Mesenteric fat pad (tissue), 1 donor: ENCODE data around the gene PRKAG2. TPM values are rescaled to one million over a fixed set of nuclear protein-coding genes. Genes with fewer than 3 reads are reported as not detected.
"Not testable (repeated sequence)": the region's sequence is repeated elsewhere in the genome, so short reads cannot be mapped to it uniquely, and the experiment has no call there.

ENCODE experiments used
- DNase-seq: peaks from one replicate; pipeline ENCODE4 v3.0.0-alpha.2; 2020; ENCODE audit warnings: low spot score
- long read RNA-seq: library from polyadenylated mRNA; unstranded; transcript quantifications from one replicate; pipeline ENCODE4 v2.0.0, GENCODE V29; 2020
- total RNA-seq: library from RNA; stranded (reverse); fragmentation: NEBNext Ultra II Directional; extraction: Animal tissue kit (Norgen Biotek cat#: 25700); gene quantifications from one replicate; pipeline ENCODE4 v1.2.1, GENCODE V29; 2021
- donor health status: DM: yes; HTN: yes; CAD: no.

PRKAG2 gene
- total RNA-seq: 61.2 TPM
- long read RNA-seq, transcript PRKAG2-203 (12 exons, 2,318 nt): major isoform, 6 of 56 reads
- long read RNA-seq, transcript PRKAG2-209 (4 exons, 1,670 nt): major isoform, 6 of 56 reads
- long read RNA-seq, partial matches to known transcripts: 7 of 56 reads
- long read RNA-seq, other reads (novel, unspliced or antisense): 31 of 56 reads

DNA sequence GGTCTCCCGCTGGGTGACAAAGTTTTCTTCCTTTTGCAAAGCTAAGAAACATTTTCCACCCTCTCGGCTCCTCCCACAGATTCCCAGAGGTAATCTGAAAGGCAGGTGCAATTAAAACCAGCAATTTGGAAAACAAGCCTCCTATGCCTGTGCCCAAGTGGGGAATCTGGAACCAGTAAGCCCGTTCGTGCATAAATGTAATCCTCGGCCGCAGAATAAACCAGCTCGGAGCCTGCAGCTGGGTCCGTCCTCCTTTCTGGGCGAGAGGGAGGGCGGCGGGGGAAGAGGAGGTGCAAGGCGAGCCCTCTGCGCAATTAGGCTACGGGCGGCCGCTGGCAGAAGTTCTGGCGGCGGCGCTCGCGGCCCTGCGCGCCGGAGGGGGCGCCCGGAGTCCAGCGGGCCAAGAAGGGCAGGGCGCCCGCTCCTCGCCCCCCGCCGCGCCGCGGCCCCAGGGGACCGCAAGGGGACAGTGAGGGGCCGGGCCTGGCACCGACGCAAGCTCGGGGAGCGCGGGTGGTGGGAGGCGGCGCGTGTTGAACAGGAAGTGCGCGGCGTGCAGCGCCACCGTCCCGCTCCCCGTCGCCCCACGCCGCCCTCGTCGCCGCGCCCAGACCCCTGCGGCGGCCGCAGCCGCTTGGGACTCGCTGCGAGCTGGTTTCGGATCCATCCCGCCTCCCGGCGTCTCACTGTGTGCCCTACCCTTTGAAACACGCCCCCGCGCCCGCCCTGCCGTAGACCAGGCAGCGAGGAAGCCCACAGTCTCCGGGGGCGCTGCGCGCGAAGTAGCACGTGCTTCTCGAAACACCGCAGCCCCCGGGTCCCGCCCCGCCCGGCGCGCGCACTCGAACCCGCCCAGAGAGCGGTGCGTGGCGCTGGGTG is at the start of gene PRKAG2:
Gene PRKAG2, minus strand, starts transcription at position 217 of the 879 bp plus-strand sequence. CDS start 495 bp downstream, outside the sequence.
- no peak for DNase-seq

DNA sequence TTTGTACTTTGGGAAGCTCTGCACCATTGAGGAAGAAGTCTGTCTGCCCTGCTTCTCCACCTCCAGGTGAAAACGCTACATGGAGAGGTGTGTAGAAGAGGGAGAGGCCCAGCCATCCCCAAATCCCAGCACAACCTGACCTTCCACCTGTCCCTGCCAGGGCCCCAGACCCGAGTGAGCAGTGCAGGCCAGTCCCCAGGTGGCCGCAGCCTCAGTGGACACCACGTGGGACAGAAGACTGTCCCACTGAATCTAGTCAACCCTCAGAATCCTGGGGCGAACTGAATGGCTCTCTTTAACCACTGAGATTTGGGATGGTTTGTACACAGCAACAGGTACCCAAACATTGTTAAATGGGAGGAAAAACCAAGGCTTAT is 49.4 kb upstream of the PRKAG2 start:
- DNase-seq: no peak

DNA sequence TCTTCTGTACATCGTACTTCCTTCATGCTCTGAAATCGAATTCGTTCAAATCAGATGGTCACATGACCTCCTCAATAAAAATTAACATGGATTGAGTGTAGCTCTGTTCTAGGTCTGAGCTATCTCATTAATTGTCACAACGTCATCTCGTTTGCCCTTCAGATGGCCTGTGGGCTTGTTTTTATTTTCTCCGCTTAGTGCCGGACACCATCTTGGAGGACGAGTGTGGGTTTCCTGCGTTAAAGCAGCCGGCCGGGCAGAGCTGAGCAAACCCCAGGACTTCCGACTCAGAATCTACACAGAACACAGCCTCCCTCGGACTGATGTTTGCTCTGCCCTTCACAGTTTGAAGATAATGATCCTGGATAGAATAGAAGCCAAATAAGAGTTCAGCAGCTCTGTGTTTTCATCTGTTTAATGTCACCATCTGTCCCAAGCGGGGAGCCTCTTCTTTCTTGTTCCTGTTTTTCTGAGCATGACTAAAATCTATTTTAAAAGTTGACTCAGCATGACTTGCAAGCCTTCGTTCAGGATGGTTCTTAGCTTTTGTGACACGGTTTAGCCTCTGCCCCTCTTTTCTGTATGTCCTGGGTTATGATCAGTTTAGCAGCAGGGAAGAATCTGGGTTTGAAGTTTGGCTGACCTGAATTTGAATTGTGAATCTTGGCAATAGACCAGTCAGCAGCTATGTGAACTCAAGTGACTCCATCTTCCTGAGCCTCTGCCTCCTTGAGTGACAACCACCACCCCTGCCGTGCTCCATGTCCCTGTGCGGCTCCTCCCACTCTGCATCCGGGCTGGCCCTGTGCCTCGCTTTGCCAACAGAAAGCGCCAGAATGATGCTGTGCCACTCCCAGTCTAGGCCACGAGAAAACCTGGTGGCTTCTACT is 48.8 kb upstream of the PRKAG2 start:
- peak; percentile 88 for DNase-seq

DNA sequence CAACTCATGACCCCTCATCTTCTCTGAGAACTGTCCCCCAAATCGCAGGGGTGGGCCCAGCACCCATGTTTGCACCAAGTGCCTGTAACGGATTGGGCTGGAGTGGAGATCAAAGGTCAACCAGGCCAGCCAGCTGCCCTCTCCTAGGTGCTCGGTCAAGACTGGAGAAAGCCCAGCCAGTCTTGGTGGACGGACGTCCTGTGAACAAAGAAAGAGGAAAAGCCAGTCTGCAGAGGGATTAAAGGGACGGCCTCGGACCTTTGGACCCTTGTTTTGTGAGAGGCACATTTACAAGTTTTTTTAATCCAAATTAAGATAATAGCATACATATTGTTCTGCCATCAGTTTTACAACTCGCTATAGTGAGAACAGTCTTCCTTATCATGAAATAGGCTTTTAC is 47.6 kb upstream of the PRKAG2 start:
- DNase-seq: no peak

DNA sequence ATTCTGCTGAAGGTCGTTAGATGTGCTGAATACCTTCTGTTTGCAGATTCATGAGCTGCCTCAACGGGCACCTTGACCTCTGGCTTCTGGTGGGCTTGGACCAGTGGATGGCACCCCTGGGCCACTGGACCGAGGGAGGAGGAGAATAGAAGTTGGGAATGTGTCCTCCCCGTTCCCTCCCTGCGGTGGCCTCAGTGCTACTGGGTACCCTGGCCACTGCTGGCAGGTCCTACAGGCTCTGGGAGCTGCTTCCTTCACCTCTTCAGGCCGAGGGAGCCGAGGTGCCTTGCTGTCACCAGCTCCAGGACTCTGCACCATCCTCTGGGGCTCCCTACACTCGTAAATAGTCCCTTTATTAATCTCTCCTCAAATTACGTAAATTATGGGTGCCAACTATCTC is 47.1 kb upstream of the PRKAG2 start:
- DNase-seq: no peak

DNA sequence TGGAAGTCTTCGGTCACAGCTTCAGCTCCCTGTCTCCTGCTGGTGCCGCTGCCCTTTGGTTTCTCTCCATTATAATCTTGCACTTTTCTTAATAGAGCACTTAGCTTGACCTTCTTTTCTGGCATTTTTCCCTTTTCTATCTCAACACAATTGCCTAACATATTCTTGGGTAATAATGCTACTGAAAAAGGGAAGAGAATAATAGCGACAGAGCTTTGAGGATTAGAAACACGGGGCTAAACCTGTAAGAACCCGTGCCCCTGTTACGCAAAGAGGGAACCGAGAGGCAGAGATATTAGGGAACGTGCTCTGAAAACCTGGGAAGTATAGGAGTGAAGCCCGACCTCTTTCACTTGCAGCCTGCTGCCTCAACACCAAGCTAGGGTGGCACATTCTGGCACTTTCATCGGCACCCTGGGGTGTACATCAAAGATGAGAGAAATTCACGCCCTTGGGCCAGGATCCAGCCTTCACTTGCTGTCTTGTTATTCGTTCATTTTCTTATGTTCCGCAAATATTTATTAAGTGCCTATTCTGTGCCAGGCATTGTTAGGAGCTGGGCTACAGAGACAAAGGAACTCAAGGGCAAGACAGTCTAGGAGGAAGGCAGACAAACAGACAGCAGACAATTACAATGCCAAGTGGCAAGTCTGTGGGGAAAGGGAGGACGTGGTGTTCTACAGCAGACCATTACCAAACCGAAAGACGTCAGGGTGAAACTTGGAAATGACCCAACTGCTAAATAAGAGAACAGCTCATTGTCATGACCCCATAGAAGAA is 46.4 kb upstream of the PRKAG2 start:
- DNase-seq: no peak

DNA sequence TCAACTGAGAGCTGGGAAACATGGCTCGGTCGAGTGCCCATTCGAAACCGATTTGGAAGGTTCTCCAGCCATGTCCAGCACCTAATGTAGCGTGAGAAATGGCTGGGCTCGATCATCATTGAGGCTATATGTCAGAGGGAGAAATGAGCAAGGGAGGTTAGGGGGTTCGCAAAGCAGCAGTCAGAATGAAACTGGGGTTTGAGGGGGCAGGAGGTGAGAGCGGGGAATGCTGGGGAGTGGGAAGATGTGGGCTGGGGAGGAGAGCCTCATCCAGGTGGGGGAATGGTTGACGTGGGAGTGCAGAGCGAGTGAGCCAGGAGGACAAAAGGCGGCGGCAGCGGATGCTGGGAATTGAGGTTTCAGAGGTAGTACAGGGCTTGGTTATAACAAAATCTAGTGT is 44.5 kb upstream of the PRKAG2 start:
- DNase-seq: no peak

DNA sequence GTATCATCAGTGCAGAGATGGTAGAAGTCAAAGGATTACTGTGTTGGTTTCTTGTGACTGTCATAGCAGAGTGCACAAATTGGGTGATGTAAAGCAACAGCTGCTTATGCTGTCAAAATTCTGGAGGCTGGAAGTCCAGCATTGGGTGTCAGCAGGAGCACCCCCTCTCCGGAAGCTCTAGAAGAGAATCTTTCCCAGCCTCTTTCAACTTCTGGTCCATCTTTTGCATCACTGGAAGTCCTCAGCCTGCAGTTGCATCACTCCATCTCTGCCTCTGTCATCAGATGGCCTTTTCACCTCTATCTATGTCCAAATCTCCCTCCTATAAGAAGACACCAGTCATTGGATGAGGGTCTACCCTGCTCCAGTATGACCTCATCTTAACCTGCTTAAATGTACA is 43.6 kb upstream of the PRKAG2 start:
- DNase-seq: no peak

DNA sequence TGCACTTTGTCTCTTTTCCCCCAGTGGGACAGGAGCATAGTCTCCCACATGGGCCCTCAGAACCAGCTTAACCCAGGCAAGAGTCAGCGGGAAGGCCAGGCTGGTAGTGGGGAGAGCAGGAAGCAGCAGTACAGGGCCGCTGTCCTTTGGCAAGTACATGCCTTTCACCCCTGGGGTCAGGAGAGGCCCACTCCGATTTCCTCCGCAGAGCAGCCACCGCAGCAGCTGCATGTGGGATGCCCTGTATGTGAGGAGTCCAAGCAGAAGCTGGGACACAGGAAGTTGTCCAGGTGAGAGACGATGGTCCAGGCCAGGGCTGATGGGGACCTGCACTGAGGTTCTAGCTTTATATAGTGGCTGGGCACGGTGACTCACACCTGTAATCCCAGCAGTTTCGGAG is 42.7 kb upstream of the PRKAG2 start:
- DNase-seq: peak; percentile 74

DNA sequence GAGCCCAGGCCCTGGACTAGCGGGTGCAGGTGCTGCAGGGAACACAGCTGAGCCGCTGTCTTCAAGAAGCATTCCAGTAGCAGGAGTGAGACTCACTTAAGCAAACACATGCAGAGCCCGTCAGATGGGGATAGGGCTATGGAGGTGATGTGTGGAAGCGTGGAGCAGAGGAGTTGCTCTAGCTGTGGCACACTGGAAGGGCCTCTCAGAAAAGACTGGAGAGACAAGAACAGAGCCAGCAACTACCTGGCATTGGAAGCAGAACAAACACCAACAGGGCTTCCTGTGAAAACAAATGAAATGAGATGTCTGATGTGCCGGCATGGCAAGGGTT is 41.6 kb upstream of the PRKAG2 start:
- DNase-seq: no peak

DNA sequence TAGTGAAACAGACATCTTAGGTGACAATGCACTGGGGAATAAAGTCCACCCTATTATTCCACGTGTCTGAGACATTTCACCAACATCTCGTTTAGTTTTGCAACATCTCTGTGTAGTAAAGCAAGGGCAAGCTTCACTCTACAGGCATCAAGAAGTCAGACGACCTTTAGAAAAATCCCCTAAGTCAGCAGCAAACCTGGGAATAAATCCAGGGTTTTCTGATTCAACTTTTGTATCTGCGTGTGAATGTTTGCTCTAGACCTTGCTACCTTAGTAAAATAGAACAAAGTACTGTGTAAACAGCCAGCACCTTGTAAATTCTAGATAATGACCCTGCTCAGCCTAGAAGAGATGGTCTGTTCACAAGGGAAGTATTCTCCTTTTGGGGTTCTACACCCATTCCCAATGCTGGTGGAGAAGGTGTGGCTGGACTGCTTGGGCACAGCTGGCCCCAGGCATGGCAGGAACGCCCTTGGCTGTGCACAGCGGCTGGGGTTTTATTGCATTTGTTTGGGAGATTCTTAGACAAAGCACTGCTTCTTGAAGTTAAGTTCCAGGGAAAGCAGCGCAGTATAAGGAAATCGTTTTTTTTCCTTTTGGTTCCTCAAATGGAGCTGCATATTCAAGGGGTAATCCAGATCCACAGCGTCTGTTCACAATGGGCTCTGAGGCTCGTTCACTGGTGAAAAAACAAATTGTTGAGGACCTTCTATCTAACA is 41.0 kb upstream of the PRKAG2 start:
- DNase-seq: no peak

DNA sequence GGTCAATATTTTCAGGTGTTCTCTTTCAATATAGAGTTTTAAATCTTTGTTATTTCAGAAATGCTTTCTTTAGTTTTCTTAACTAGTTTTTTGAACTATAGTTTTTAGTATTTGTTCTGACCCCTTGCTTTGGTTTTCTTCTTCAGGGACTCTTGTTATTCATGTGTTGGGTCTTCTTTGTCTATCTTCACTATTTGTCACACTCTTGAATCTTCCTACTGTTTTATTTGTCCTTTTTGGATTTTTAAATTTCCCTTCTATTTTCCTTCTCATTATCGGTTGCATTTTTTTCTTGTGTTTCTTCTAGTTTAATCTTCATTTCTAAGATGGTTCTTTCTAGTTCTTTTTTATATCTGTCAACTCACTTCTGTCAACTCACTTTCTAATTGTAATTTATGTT is 37.1 kb upstream of the PRKAG2 start:
- no peak for DNase-seq

DNA sequence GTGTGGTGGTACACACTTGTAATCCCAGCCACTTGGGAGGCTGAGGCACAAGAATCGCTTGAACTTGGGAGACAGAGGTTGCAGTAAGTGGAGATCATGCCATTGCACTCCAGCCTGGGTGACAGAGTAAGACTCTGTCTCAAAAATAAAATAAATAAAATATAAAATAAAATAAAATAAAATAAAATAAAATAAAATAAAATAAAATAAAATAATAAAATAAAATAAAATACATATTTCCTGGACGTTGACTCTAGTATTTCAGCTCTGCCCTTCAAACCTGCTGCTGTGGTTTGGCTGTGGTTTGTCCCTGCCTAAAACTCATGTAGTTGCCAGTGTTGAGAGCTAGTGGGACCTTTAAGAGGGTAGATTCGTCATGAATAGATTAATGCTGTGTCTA is 33.7 kb upstream of the PRKAG2 start:
- not testable (repeated sequence) for DNase-seq

DNA sequence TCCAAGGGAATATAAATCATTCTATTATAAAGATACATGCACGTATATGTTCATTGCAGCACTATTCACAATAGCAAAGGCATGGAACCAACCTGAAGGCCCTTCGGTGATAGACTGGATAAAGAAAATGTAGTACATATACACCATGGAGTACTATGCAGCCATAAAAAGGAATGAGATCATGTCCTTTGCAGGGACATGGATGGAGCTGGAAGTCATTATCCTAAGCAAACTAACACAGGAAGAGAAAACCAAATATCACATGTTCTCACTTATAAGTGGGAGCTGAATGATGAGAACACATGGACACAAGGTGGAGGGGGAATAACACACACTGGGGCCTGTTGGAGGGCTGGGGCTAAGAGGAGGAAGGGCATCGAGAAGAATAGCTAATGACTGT is 30.2 kb upstream of the PRKAG2 start:
- not testable (repeated sequence) for DNase-seq

DNA sequence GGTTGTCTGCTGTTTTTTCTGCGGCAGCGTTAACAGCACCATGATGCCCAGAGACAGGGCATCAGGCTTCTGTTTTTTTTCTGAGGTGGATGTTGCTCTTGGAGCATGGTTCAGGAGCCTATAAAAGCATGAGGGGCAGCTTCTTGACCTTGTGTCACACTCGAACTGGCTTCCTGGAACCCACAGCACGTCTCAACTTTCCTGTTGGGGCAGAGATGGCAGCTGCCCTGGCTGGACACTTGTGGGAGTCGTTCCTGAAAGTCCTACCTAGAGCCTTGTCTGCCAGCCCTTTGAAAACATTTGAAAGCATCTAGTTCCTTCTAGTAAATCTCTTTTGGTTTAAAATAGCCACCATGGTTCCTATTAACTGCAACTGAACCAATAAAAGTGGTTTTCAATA is 28.9 kb upstream of the PRKAG2 start:
- DNase-seq: no peak

DNA sequence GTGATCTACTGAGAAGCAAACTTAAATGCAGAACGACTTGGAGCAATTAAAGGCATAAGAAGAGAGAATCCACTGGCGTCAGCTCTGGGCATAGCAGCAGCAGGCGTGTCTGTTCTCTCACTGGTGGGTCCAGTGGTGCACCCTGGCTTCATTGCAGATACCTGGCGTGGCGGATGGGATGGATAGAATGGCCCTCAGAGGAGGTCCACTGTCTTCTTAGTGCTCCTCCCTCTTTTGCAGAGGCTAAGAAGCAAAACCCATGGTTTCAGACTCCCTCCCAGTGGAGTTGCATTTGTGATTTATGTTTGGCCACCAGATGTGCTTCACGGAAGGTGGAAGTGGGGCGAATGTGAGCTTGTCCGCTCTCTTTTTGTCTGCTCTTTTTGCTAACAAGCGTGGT is 28.4 kb upstream of the PRKAG2 start:
- DNase-seq: no peak

DNA sequence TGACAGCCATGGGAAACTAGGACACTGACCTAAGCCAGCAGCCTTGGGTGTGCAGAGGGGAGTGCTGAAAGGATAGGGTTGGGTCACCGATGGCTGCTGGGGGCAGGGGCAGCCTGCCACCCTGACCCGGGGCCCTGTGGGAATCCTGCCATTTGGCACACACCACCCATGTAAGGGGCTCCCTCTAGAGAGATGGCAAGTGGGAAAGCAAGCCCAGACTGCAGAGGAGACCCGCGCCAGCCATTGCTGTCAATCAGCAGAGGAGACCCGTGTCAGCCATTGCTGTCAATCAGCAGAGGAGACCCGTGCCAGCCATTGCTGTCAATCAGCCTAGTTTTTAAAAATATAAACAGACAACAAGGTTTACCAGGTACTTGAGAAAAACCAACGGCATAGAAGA is 27.4 kb upstream of the PRKAG2 start:
- peak; percentile 78 for DNase-seq

DNA sequence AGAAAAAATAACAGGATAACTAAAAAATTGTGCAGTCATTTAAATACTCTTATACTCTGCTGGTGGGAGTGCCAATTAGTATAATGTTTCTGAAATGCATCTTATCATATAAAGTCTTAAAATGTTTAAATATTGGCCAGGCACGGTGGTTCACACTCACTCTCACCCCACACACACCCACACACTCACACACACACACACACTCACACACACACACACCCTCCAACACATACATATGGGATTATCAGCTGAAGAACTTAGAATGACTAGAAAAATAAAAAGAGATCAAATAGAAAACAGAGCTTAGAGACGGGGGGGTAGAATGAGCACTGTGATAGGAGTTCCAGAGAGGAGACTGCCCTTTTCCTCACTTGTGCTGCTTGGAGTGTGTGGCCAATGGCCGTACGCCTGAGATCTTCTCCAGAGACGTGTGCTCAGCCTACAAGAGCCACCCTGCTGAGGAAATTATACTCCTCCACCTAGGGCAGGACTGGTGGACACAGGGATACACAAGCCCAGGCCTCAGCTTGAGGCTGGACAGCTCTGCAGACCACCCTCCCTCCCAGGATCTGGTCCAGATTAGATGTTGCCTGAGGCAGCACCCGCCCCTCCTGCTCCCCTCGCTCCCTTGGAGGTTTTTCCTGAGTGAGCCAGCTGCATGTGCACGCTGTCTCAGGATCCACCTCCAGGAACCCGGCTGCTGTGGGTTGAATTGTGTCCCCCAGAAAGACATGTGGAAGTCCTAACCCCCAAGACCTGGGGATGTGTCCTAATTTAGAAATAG is 26.5 kb upstream of the PRKAG2 start:
- no peak for DNase-seq

DNA sequence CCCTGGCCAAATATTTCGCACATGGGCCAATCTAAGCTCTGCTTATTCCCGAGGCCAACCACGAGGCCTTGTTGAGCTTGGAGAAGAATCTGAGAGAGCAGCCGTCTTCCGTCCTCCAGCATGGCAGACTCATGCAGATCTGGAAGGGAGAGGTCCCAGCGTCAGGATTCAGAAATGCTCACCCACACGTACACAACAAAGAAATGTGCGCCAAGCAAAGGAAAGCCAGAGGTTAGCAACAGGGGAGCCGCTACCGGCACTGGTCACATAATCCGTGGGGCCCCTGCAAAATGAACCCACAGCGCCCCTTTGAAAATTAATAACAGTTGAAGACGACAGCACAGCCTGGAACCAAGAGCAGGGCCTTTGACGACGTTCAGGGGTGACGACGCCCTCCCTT is 25.4 kb upstream of the PRKAG2 start:
- peak; percentile 75 for DNase-seq

DNA sequence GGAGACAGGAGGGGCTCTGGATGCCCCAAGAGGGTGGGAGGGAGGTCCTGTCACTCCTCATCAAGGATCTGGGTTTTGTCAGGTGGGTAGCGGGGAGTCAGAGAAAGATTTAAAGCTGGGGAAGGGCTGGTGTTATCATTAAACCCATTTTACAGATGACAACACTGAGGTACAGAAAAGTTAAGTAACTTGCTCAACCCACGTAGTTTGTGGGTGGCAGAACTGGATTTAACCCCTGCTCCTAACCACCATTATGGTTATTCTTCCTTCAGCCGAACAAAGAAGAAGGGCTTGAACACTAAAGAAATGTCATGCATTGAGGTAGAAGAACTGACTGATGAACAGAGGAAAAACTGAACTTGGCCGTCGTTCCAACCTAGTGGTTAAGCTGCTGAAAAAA is 24.9 kb upstream of the PRKAG2 start:
- DNase-seq: no peak
